ENCODE data around the gene UBE2M.

The UBE2M gene

GRCh38 chr19:58572026-58572817 lies 13.8 kb upstream of the UBE2M start:
- peak overlapping the region; percentile 79 for H3K4me3 ChIP-seq (ENCODE audit: low read length)
- DNase-seq (ENCODE audit: low read depth, low spot score), result no peak

- H3K4me3 ChIP-seq (ENCODE audit: low read length), result no peak overlapping the region
These were observed 13.2 kb upstream of the UBE2M start for GRCh38 chr19:58571575-58571947.

DNA sequence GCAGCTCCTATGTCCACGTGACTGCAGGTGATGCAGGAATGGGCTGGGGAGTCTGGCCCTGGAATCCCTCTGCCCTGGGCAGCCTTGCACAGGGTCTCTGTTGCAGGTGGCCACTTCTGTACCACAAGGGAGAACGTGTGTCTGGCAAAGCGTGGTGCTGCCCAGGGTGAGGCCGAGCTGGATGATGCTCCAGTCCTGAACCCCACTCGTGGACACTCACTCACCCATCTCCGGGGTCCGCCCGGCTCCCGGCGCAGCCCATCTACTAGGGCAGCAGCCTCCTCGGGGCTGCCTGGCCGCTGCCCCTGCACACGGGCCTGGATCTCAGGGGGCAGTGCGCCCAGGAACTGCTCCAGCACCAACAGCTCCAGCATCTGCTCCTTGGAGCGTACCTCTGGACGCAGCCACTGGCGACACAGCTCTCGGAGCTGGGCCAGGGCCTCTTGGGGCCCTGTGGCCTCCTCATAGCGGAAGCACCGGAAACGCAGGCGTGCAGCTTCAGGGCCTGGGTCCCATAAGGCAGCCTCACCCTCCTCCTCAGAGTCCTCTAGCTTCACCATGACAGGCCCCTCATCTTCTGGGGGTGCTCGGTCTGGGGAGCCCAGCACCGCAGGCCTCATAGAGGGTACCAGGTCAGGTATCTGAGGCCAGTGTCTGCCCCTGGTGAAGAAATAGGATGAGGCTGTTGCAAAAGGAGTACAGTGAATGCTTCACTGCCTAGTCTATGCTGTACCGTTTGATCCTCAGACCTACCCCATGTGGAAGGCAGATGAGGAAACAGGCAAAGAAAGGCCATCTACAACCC lies 12.6 kb upstream of the UBE2M start:
- H3K4me3 ChIP-seq (ENCODE audit: low read length), result no peak overlapping the region
- DNase-seq (ENCODE audit: low read depth, low spot score), result no peak

More at GRCh38 chr19:58571575-58571947, 13.2 kb upstream of the UBE2M start:
- no peak for DNase-seq (ENCODE audit: low read depth, low spot score)

GRCh38 chr19:58569943-58570670 lies 11.7 kb upstream of the UBE2M start:
- DNase-seq (ENCODE audit: low read depth, low spot score), result no peak
- no peak overlapping the region for H3K4me3 ChIP-seq (ENCODE audit: low read length)

- DNase-seq (ENCODE audit: low read depth, low spot score), result no peak
- H3K4me3 ChIP-seq (ENCODE audit: low read length), result no peak overlapping the region
These were observed 11.0 kb upstream of the UBE2M start for GRCh38 chr19:58569191-58569942.

DNA sequence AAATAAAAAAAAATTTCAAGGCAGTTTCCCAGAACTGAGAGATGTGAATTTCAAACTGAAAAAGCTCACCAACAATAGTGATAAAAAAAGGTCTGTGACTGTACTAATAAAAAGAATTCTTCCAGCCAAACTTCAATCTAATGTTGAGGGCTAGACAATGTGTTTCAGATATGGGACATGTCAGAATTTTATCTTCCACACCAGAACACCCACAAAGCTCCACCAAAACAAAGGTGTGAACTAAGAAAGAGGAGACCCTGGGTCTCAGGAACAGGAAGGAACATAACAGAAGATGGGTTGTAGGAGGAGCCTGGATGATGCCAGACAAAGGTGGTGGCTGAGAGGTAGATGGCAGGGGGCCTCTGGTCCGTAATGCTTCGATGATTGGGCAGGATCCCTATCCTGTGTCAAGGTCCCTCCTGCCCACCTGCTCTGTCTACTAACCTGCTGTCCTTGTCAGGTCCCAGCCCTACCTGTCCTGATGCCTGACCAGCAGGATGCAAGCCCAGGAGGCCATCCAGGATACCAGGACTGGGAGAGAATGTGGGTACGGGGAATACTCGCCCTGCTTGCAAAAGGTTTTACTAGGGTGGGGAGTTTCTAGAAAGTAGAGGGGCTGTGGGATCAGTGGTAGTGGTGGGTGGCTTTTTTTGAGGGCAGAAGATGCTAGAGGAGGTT lies 10.2 kb upstream of the UBE2M start:
- DNase-seq (ENCODE audit: low read depth, low spot score), result no peak
- no peak overlapping the region for H3K4me3 ChIP-seq (ENCODE audit: low read length)

DNA sequence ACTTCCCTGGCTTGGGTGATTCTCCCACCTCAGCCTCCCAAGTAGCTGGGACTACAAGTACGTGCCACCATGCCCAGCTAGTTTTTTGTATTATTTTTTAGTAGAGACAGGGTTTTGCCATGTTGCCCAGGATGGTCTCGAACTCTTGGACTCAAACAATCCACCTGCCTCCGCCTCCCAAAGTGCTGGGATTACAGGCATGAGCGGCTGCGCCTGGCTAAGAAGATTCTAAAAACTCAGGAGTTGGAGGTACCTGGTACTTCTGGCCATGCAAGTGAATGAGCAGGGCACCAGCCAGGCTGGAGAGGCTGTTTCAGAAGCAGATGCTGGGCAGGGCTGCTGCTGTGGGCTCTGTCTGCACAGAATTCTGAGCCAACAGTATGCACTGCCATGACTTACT lies 8.6 kb upstream of the UBE2M start:
- no peak overlapping the region for H3K4me3 ChIP-seq (ENCODE audit: low read length)
- DNase-seq (ENCODE audit: low read depth, low spot score), result no peak

DNA sequence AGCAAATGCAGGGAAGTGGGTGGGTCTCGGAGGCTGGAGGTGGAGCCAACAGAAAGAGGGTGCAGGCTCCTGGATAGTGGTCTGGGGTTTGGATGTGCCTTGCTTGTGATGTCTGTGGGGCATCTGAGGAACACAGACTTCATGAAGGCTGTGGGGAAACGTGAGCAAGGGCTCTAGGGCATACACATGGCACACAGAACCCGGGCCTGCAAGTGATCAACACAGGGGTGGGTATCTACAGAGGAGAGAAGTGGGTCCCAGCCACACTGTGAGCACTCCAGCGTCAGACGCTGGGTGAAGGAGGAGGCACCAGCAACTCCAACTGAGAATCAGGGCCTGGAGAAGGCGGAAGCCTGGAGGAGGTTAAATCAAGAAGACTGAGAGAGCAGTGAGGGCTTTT lies 5.4 kb upstream of the UBE2M start:
- no peak for DNase-seq (ENCODE audit: low read depth, low spot score)
- H3K4me3 ChIP-seq (ENCODE audit: low read length), result no peak overlapping the region

GRCh38 chr19:58563034-58563573 lies 4.7 kb upstream of the UBE2M start:
- H3K4me3 ChIP-seq (ENCODE audit: low read length), result no peak overlapping the region
- no peak for DNase-seq (ENCODE audit: low read depth, low spot score)

DNA sequence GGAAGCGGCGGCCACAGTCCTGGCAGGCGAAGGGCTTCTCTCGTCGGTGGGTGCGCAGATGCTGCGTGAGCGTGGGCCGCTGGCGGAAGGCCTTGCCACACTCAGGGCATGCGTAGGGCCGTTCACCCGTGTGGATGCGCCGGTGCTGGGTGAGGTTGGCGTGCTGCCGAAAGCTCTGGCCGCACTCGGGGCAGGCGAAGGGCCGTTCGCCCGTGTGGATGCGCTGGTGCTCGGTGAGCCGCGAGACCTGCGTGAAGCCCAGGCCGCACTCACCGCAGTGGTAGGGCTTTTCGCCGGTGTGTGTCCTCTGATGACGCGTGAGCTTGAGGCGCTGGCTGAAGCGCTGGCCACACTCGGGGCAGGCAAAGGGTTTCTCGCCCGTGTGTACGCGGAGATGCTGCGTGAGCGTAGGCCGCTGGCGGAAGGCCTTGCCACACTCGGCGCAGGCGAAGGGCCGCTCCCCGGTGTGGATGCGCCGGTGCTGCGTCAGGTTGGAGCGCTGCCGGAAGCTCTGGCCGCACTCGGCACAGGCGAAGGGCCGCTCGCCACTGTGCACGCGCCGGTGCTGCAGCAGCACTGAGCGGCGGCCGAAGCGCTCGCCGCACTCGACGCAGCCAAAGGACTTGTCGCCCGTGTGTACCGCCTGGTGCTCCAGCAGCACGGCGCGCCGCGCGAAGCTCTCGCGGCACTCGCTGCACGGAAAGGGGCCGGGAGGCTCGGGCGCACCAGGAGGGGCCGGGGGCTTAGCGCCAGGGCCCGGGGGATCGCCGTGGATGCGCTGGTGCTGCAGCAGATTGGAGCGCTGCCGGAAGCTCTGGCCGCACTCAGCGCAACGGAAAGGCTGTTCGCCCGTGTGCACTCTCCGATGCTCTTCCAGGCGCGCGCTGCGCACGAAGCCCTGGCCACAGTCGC lies 4.0 kb upstream of the UBE2M start:
- DNase-seq (ENCODE audit: low read depth, low spot score), result no peak
- no peak overlapping the region for H3K4me3 ChIP-seq (ENCODE audit: low read length)

- DNase-seq (ENCODE audit: low read depth, low spot score), result no peak
- no peak overlapping the region for H3K4me3 ChIP-seq (ENCODE audit: low read length)
These were observed 3.1 kb upstream of the UBE2M start for GRCh38 chr19:58561373-58562121.

GRCh38 chr19:58560921-58561320 lies 2.5 kb upstream of the UBE2M start:
- DNase-seq (ENCODE audit: low read depth, low spot score), result no peak

DNA sequence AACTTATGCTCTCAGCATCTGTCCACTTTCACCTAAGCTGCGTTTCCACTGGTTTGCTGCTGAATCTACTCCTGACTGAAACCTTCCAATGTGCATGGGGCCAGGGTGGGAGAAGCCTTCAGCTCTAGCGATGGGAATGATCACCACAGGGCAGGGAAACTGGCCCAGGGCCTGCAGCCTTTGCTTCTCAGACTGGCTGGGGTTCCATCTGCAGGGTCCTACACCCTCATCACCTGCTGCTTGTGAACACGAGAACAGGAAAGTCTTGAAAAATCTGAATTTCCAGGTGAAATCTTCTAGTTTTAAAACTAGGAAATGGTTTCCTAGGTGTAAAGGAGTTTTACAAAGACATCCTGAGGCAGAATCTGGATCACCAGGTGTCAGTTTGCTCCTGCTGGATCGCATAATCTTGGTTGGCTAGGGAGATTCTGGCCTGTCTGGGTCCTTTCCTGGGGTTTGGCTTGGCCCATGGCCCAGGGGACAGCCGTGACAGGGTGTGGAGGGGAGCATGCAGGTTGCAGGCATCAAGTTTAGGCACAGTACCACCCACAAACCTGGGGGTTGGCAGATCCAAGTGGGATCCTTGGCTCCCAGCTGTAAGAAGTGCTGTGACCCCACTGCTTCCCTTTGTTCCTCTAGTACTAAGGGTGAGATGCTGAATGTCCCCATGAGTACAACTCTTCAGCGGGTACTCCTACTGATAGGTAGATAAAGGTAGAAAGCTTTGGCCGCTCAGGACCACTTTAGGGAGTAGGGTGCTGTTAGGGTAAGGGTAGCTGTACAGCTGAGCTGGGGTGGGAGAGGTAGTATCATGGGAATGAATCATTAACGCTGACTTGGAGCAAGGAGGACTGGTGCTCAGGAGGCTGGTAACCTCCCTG lies 1.8 kb upstream of the UBE2M start:
- DNase-seq (ENCODE audit: low read depth, low spot score), result no peak
- H3K4me3 ChIP-seq (ENCODE audit: low read length), result peak overlapping the region; percentile 99

More at GRCh38 chr19:58560921-58561320, 2.5 kb upstream of the UBE2M start:
- H3K4me3 ChIP-seq (ENCODE audit: low read length), result no peak overlapping the region

DNA sequence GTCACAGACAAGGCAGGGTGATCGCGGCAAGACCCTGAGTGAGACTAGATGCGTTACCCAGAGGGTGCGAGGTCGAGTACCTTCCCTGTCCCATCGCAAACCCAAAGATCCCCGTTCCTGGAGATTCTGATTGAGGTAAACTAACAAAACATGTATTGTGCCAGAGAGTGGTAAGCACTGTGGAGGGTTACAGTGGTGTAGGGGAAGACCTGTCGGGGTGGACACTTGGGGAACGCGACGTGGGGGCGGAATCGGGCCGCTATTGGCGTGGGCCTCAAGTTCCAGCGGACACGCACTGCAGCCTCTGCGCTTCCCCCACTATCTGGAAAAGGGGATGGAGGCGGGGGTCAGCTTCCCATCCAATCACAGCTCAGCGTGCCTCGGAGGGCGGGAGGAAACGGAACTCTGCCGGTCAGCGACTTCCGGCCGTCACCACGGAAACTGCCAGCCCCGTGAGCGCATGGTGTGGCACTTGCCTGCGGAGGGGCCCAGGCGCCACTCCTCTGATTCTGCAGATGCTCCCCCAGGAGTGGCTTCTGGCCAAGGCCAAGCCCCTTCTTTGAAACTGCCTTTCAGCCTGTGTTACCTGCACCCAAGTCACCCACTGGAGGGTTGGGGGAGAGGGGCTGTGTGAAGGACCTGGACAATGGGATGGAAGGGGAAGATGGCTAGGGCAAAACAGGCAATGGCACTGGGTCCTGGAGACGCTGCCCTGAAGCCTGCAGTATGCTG lies 1.0 kb upstream of the UBE2M start:
- peak overlapping the region; percentile 99 for H3K4me3 ChIP-seq (ENCODE audit: low read length)
- DNase-seq (ENCODE audit: low read depth, low spot score), result peak; percentile 75

DNA sequence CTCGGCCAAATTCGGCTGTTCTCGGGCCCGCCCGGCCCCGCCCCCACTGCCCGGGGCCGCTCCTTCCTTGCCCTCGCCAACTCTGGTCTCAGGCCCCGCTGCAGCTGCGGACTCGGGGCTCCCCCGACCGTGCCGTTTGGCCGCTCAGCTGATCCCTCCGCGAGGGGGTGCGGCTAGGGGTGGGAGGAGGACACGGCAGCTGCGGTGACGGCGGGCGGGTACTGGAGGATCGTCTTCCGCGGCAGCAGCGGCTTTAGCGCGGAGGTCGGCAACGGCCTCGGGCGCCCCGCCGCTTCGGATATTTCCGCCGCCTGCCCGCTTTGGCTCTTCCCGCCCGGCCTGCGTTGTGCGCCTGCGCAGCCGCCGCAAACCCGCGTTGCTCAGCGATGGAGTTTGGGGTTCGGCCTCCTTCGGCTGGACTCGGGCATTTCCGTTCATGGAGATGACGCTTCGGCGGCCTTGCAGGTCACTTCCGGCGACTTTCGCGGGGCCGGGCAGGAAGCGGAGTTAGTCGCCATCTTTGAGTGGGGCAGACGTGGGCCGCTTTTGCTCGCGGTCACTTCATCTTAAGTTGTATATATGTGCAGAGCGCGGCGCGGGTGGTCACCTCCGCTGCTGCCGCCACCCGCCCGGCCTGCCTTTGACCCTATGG lies 338 bp upstream of the UBE2M start:
- DNase-seq (ENCODE audit: low read depth, low spot score), result peak; percentile 97
- peak overlapping the region; percentile 99 for H3K4me3 ChIP-seq (ENCODE audit: low read length)

Measured in Jurkat, Clone E6-1 (cell line).